OCI-LY3 (cell line): ENCODE data around the gene ABCG1.

Source experiments
- H2AFZ ChIP-seq: fragments of 200-600, 300-600 bp; shearing (Covaris generic); 2 replicates; pipeline ENCODE4 v1.6.0; 2014; ENCODE audit warnings: antibody characterized with exemption, low read depth, low read length
- H3K27ac ChIP-seq: fragments of 200-600, 300-600 bp; sonication (generic); 2 replicates; pipeline ENCODE4 v1.5.1; 2014; ENCODE audit warnings: mild to moderate bottlenecking, low read length, moderate library complexity, mixed read lengths
- H3K27me3 ChIP-seq: fragments of 200-600, 300-600 bp; sonication (generic); 2 replicates; pipeline ENCODE4 v1.6.1; 2014; ENCODE audit warnings: low read depth, low read length, mixed read lengths
- H3K36me3 ChIP-seq: fragments of 200-600, 300-600 bp; sonication (generic); replicated peaks from 2 replicates; pipeline ENCODE3; 2014; ENCODE audit warnings: low read depth, low read length, mixed read lengths
- H3K4me1 ChIP-seq: fragments of 300-600, 200-600 bp; sonication (generic); 2 replicates; pipeline ENCODE4 v1.6.1; 2014; ENCODE audit warnings: low read length, mixed read lengths
- H3K4me2 ChIP-seq: fragments of 200-600, 300-600 bp; sonication (generic); 2 replicates; pipeline ENCODE4 v1.6.1; 2014; ENCODE audit warnings: low read length, mixed read lengths
- H3K4me3 ChIP-seq: fragments of 300-600, 200-600 bp; sonication (generic); 2 replicates; pipeline ENCODE4 v1.5.1; 2014; ENCODE audit warnings: antibody characterized with exemption, mild to moderate bottlenecking, low read length, moderate library complexity
- H3K79me2 ChIP-seq: fragments of 300-600, 200-600 bp; shearing (Covaris generic); 2 replicates; pipeline ENCODE4 v1.6.1; 2014; ENCODE audit warnings: mild to moderate bottlenecking, low read length, mixed read lengths
- H3K9ac ChIP-seq: fragments of 300-600, 200-600 bp; shearing (Covaris generic); 2 replicates; pipeline ENCODE4 v1.6.0; 2014; ENCODE audit warnings: mild to moderate bottlenecking, low read length, moderate library complexity
- H3K9me3 ChIP-seq: fragments of 200-600, 300-600 bp; shearing (Covaris generic); 2 replicates; pipeline ENCODE4 v1.6.1; 2014; ENCODE audit warnings: low read length, mixed read lengths; ENCODE audit not compliant: insufficient read depth
- H4K20me1 ChIP-seq: fragments of 200-600, 300-600 bp; sonication (generic); 2 replicates; pipeline ENCODE4 v1.6.1; 2016; ENCODE audit warnings: low read length, mixed read lengths; ENCODE audit not compliant: insufficient read depth
- CTCF ChIP-seq: fragments of 200-600, 300-600 bp; sonication (generic); IDR thresholded peaks from 2 replicates; pipeline ENCODE4 v1.5.1; 2014; ENCODE audit warnings: antibody characterized with exemption, low read length, low read depth
- EZH2phosphoT487 ChIP-seq: fragments of 200-600 bp; shearing (Covaris generic); IDR thresholded peaks from 2 replicates; pipeline ENCODE4 v1.6.1; 2018; ENCODE audit warnings: antibody characterized with exemption, mixed run types, low read depth

The ABCG1 gene

GRCh38 chr21:42254651-42255601, 36.0 kb downstream of the ABCG1 start:
- no peaks in the 10 kb centered on the region for H4K20me1 ChIP-seq
- H2AFZ ChIP-seq = no peak overlapping the region
- H3K27me3 ChIP-seq = peaks cover 6% of the 10 kb centered on the region; the same call in 1 of the 2 replicates
- peaks cover 21% of the 10 kb centered on the region for H3K4me1 ChIP-seq
- H3K36me3 ChIP-seq = no peaks in the 10 kb centered on the region
- H3K27ac ChIP-seq = no peak overlapping the region
- H3K4me2 ChIP-seq = peak overlapping the region; percentile 13; the same call in 1 of the 2 replicates
- no peaks in the 10 kb centered on the region for H3K9me3 ChIP-seq
- H3K4me3 ChIP-seq = no peak overlapping the region
- TF ChIP-seq EZH2phosphoT487 (no peak), CTCF (no peak)
- no peaks in the 10 kb centered on the region for H3K79me2 ChIP-seq
- H3K9ac ChIP-seq = no peak overlapping the region

- Histone ChIP-seq H3K27ac (no peak overlapping the region), H3K4me3 (no peak overlapping the region), H3K79me2 (no peaks in the 10 kb centered on the region), H4K20me1 (no peaks in the 10 kb centered on the region), H3K4me1 (peaks cover 14% of the 10 kb centered on the region), H3K9ac (no peak overlapping the region), H3K4me2 (no peak overlapping the region), H3K36me3 (no peaks in the 10 kb centered on the region), H3K27me3 (peaks cover 6% of the 10 kb centered on the region; the same call in 1 of the 2 replicates), H3K9me3 (no peaks in the 10 kb centered on the region), H2AFZ (no peak overlapping the region)
- TF ChIP-seq CTCF = no peak; the same call in 1 of the 2 replicates
- no peak for TF ChIP-seq EZH2phosphoT487
These were observed 36.9 kb downstream of the ABCG1 start for GRCh38 chr21:42255825-42256224.

GRCh38 chr21:42256316-42256715, 37.4 kb downstream of the ABCG1 start:
- H3K36me3 ChIP-seq = no peaks in the 10 kb centered on the region

More at GRCh38 chr21:42256316-42256715, 37.4 kb downstream of the ABCG1 start:
- Histone ChIP-seq H3K9me3 (no peaks in the 10 kb centered on the region), H3K4me2 (no peak overlapping the region), H2AFZ (no peak overlapping the region), H4K20me1 (no peaks in the 10 kb centered on the region), H3K9ac (no peak overlapping the region), H3K4me1 (peaks cover 10% of the 10 kb centered on the region), H3K79me2 (no peaks in the 10 kb centered on the region), H3K4me3 (no peak overlapping the region), H3K27ac (no peak overlapping the region), H3K27me3 (peaks cover 6% of the 10 kb centered on the region; the same call in 1 of the 2 replicates)
- TF ChIP-seq EZH2phosphoT487 (no peak), CTCF (no peak)
